Duodenal mucosa (tissue), 2 donors: Measurements from ENCODE around the gene GNA14.

Experiments
- H3K27ac ChIP-seq: one replicate; pipeline ENCODE4 v1.7.0; 2013; ENCODE audit warnings: low read depth, low read length
- H3K27me3 ChIP-seq, 2 donors: one replicate each; pipeline ENCODE4 v1.7.0; 2013; ENCODE audit warnings: low read length in 2 of 2, control low read depth in 1 of 2; ENCODE audit not compliant: insufficient read depth in 2 of 2, control insufficient read depth in 1 of 2
- H3K36me3 ChIP-seq, 2 donors: one replicate each; pipeline ENCODE4 v1.7.0; 2013; ENCODE audit warnings: low read length in 2 of 2, control low read depth in 1 of 2; ENCODE audit not compliant: insufficient read depth in 2 of 2, control insufficient read depth in 1 of 2
- H3K4me1 ChIP-seq, 2 donors: one replicate each; pipeline ENCODE4 v1.7.0; 2013; ENCODE audit warnings: low read length in 2 of 2, control low read depth in 1 of 2; ENCODE audit not compliant: insufficient read depth in 2 of 2, control insufficient read depth in 1 of 2
- H3K4me3 ChIP-seq, 2 donors: one replicate each; pipeline ENCODE4 v1.7.0; 2013; ENCODE audit warnings: low read length in 2 of 2, low read depth in 1 of 2
- H3K9ac ChIP-seq, 2 donors: one replicate each; pipeline ENCODE4 v1.7.0; 2013; ENCODE audit warnings: low read length in 2 of 2, low read depth in 1 of 2
- H3K9me3 ChIP-seq, 2 donors: one replicate each; pipeline ENCODE4 v1.7.0; 2013; ENCODE audit warnings: low read length in 2 of 2, control low read depth in 1 of 2; ENCODE audit not compliant: control insufficient read depth in 1 of 2

Gene GNA14

DNA sequence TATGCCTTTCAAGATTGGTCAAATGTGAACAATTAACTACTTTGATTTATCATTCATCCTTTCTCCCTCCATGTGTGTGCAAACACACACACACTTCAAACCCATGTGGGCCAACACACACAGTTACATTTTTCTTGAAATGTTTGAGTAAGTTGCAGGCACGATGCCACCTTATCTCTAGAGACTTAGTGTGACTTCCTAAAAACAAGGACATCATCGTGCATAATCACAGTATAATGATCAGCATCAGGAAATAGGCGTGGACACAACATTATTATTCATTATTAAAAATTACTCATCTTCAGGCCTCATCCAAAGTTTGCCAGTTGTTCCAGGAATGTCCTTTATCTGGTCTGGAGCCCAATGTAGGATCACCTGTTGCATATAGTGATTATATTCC, 209.5 kb downstream of the GNA14 start:
- H3K9ac ChIP-seq = no peak overlapping the region
- H3K36me3 ChIP-seq = no peaks in the 10 kb centered on the region
- H3K27me3 ChIP-seq = no peaks in the 10 kb centered on the region
- no peak overlapping the region for H3K27ac ChIP-seq
- peaks cover 0 to 8% of the 10 kb centered on the region in 2 donors for H3K4me1 ChIP-seq
- H3K4me3 ChIP-seq = no peak overlapping the region
- no peaks in the 10 kb centered on the region for H3K9me3 ChIP-seq

DNA sequence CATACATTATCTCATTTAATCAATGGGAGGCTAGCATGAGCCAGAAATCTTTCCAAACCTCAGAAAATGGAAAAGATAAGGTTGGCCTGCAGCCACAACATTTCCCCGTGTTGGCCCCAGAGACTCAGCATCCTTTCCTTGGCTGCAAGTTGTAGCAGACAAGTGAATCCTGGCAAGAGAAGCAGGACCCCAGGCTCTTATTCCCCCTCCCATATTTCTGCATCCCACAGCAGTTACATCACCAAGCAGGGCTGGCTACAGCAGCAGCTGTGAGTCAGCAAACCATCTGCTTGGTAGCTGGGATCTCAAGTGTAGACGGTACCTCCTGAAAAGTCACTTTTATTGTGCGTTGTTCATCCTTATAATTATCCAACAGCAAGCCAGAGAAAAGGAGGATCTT, 212.4 kb downstream of the GNA14 start:
- Histone ChIP-seq H3K9me3 (no peaks in the 10 kb centered on the region), H3K27me3 (no peaks in the 10 kb centered on the region), H3K36me3 (no peaks in the 10 kb centered on the region), H3K9ac (no peak overlapping the region), H3K4me3 (no peak overlapping the region), H3K4me1 (peaks cover 0 to 8% of the 10 kb centered on the region in 2 donors), H3K27ac (no peak overlapping the region)

DNA sequence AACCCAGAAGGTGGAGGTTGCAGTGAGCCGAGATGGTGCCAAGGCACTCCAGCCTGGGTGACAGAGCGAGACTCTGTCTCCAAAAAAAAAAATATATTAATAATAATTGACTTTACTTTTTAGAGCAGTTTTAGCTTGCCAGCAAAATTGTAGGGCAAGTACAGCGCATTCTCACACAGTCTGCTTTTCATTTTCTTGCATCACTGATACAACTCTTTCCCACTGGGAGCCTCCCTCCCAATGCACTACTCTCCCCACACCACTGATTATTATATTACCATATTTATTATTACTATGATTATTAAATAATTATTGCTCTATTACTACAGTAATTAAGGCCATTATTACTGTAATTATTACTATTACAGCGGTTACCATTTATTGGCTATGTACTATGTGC, 212.8 kb downstream of the GNA14 start:
- no peak overlapping the region for H3K9ac ChIP-seq
- peaks cover 0 to 8% of the 10 kb centered on the region in 2 donors for H3K4me1 ChIP-seq
- no peak overlapping the region for H3K27ac ChIP-seq
- H3K27me3 ChIP-seq = no peaks in the 10 kb centered on the region
- no peaks in the 10 kb centered on the region for H3K36me3 ChIP-seq
- H3K9me3 ChIP-seq = no peaks in the 10 kb centered on the region
- no peak overlapping the region for H3K4me3 ChIP-seq

DNA sequence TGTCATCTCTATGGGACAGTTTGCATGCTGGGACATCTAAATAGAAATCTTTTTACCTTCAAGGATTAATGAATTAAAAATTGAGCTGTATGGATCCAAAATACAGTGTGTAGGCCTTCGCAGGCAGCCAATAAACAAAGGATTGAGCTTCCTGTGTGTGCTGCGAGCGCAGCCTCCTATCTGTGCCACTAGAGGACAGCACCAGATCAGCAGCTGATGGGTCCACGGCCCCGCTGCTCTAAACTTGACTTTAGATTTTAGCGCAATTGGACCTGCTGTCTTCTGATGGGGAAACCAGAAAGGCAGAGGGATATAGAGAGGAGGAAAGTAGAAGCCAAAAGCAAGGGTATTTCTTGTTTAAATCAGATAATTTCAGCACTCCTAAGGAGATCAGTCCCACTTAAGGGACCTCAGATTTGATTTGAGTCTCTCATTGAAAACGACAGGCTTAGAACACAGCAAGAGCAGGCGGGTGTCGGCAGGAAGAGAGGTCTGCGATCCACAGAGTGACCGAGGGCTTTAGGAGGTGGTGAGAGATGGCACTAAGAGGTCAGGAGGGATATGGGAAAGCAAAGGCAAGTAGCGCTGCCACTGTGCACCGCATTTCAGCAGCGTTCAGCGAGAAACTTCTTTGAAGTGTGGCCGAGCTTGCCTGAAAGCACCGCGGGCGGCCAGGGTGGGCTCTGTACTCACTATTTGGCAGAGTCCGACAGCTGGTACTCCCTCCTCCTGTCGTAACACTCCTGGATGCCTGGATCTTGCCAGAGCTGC, 214.3 kb downstream of the GNA14 start:
- Histone ChIP-seq H3K9ac (no peak overlapping the region), H3K27ac (no peak overlapping the region), H3K4me3 (no peak overlapping the region), H3K27me3 (no peaks in the 10 kb centered on the region), H3K4me1 (peaks cover 0 to 8% of the 10 kb centered on the region in 2 donors), H3K36me3 (no peaks in the 10 kb centered on the region), H3K9me3 (no peaks in the 10 kb centered on the region)

DNA sequence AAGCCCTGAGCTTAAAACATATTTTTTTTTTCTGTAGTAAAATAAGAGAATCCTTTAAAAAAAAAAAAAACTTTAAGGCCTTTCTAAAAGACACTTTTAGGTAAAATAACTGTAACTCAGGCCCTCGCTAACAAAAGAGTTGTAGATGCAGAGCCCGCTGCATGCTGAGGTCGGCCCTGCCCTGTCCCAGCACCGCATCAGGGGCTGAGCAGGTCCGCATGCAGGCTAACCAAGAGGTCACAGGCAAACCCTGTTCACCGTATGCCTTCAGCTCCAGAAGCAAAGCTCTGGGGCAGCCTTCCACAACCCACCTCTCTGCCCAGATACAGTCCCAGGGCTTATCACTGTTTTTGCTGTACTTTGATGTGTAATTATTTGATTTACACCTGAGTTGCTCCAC, 216.1 kb downstream of the GNA14 start:
- Histone ChIP-seq H3K9ac (no peak overlapping the region), H3K36me3 (no peaks in the 10 kb centered on the region), H3K4me3 (no peak overlapping the region), H3K9me3 (no peaks in the 10 kb centered on the region), H3K27me3 (no peaks in the 10 kb centered on the region), H3K27ac (no peak overlapping the region), H3K4me1 (peaks cover 0 to 8% of the 10 kb centered on the region in 2 donors)

DNA sequence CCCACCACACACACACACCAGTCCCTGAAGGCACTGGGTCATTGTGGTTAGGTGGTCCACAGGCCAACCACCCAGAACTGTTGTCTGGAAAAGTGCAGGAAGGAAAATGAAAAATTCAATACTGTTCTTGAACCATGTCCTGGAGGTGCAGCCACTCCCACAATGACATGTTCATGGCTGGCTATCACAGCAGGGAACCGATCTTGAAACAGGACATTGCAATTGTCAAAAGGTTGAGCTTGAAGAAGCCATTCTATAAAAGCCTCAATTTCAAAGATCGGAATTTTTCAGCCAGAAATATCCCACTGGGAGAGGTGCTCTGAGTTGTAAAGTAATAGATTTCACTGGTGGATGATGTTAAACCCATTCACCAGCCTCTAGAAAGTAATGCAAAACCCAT, 218.2 kb downstream of the GNA14 start:
- no peaks in the 10 kb centered on the region for H3K9me3 ChIP-seq
- no peak overlapping the region for H3K27ac ChIP-seq
- peaks cover 0 to 13% of the 10 kb centered on the region in 2 donors for H3K4me1 ChIP-seq
- H3K36me3 ChIP-seq = no peaks in the 10 kb centered on the region
- H3K4me3 ChIP-seq = no peak overlapping the region
- no peak overlapping the region for H3K9ac ChIP-seq
- H3K27me3 ChIP-seq = no peaks in the 10 kb centered on the region

DNA sequence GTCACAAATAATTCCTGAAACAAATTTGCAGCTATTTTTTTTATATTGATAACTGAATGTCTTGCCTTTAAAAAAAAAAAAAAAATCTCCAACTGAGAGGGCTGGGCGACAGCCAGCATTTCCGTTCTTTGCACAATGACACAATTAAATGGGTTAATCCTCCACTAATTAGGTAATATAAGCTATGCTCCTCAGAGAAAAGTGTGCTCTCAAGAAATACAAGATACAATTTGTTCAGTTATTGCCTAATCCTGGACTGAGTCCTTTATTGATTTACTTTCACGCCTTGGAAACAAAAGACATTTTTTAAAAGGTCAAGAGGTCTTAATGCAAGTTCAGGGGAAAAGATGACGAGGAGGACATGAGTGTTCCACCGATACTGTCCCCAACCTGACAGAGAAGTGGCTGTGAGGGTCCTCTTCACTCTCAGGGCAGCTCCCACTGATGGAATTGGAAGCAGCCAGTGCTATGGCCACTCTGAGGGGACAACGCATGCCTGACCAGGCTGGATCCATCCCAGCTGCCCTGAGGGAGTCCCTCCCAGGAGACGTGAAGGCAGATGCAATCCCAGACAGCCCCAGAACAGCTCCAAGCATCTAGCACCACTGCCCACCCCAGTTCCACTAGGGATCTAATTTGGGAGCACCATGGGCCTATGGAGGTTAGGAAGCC, 220.7 kb downstream of the GNA14 start:
- H3K27ac ChIP-seq = no peak overlapping the region
- H3K36me3 ChIP-seq = no peaks in the 10 kb centered on the region
- H3K4me3 ChIP-seq = no peak overlapping the region
- no peak overlapping the region for H3K9ac ChIP-seq
- H3K9me3 ChIP-seq = no peaks in the 10 kb centered on the region
- H3K27me3 ChIP-seq = no peaks in the 10 kb centered on the region
- peaks cover 0 to 5% of the 10 kb centered on the region in 2 donors for H3K4me1 ChIP-seq

DNA sequence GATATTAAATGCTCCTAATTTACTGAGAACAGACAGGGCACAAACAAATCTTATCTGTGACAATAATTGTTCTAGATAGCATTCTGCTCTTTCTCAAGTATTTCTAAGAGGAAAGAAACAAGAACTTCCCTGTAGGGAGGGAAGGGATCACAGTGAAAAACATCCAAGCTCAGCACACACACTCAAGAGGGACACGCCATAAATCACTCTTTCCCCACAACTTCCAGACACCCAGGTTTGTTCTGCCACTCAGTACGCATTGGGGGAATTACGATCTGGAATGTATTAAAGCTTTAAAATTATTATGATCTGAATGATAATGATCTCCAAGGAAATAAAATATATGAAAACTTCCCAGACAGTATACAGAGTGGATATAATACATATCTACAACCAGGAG, 221.4 kb downstream of the GNA14 start:
- H3K4me3 ChIP-seq = no peak overlapping the region
- H3K27me3 ChIP-seq = no peaks in the 10 kb centered on the region
- no peaks in the 10 kb centered on the region for H3K9me3 ChIP-seq
- H3K4me1 ChIP-seq = peaks cover 0 to 5% of the 10 kb centered on the region in 2 donors
- no peak overlapping the region for H3K9ac ChIP-seq
- H3K36me3 ChIP-seq = no peaks in the 10 kb centered on the region
- no peak overlapping the region for H3K27ac ChIP-seq

DNA sequence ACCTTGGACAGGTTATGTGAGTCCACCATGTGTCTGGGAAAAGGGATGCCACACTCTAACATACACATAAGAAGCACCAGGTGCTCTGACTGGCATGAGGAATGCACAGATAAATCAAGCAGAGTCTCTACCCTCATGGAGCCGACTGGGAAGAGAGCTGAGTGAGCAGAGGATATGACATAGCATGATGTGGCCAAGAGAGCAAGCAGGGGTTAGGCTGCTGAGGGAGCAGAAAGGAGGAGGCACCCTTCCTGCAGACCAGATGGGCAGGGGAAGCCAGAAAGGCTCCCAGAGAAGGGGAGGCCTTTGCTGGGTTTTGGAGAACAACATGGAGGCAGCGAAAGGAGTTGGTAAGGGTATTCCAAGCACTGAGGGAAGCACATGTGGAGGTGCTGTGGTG, 223.1 kb downstream of the GNA14 start:
- Histone ChIP-seq H3K36me3 (no peaks in the 10 kb centered on the region), H3K4me3 (no peak overlapping the region), H3K27me3 (no peaks in the 10 kb centered on the region), H3K9ac (no peak overlapping the region), H3K27ac (no peak overlapping the region), H3K4me1 (peaks cover 0 to 5% of the 10 kb centered on the region in 2 donors), H3K9me3 (no peaks in the 10 kb centered on the region)

DNA sequence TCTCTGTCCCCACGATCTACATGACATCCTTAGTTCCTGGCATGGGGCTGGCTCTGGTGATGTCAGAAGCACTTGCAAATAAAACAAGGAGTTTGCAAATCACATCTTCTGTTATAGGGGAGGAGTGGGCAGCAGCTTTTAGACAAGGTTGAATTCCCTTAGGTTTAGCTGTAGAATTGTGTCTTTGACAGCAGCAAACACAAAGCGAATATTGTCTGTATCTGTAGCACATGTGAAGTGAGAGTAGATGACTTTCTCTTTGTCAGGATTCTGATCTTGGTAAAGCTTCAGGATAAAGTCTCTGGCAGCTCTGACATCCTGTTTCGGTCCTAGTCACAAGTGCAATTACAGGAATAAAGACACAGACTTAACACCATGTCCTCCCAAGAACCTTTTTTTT, 224.3 kb downstream of the GNA14 start:
- no peaks in the 10 kb centered on the region for H3K27me3 ChIP-seq
- H3K9ac ChIP-seq = no peak overlapping the region
- H3K4me1 ChIP-seq = peaks cover 0 to 5% of the 10 kb centered on the region in 2 donors
- H3K27ac ChIP-seq = no peak overlapping the region
- H3K36me3 ChIP-seq = peaks cover 0 to 6% of the 10 kb centered on the region in 2 donors
- no peak overlapping the region for H3K4me3 ChIP-seq
- H3K9me3 ChIP-seq = no peaks in the 10 kb centered on the region
